Motor neuron (in vitro differentiated cells): ENCODE data around the gene TNIP3. TPM values are rescaled to one million over a fixed set of nuclear protein-coding genes. Genes with fewer than 3 reads are reported as not detected.
A peak's percentile ranks its signal among the peaks of the same experiment; 100 is the strongest.
"Not testable (repeated sequence)": the region's sequence is repeated elsewhere in the genome, so short reads cannot be mapped to it uniquely, and the experiment has no call there.

Source experiments
- ATAC-seq, 8 experiments: fragments of 200-7000 bp; cut with Tn5 transposase; replicated peaks in 6 of 8; 2 replicates each; pipeline ENCODE4 v1.8.0; 2021; ENCODE audit warnings: mild to moderate bottlenecking in 8 of 8, moderate library complexity in 8 of 8
- H3K27ac ChIP-seq, 2 donors: fragments of 250-450 bp; sonication (Bioruptor Pico); 2 replicates each; pipeline ENCODE4 v1.9.0; 2021; ENCODE audit warnings: antibody characterized with exemption in 2 of 2, mild to moderate bottlenecking in 2 of 2, moderate library complexity in 1 of 2
- H3K4me1 ChIP-seq, 2 donors: fragments of 250-450 bp; sonication (Bioruptor Pico); replicated peaks in 1 of 2; 2 replicates each; pipeline ENCODE4 v1.6.1; 2021; ENCODE audit warnings: antibody characterized with exemption in 2 of 2, mild to moderate bottlenecking in 2 of 2, moderate library complexity in 1 of 2
- H3K4me3 ChIP-seq, 5 donors: fragments of 250-450 bp; sonication (Bioruptor Pico); 2 replicates each; pipeline ENCODE4 v1.9.0; 2021; ENCODE audit warnings: antibody characterized with exemption in 5 of 5, mild to moderate bottlenecking in 5 of 5, moderate library complexity in 4 of 5
- WGBS, 10 experiments: fragments of 450-650 bp; shearing (Covaris generic); methylation state at CpG; one replicate each; pipeline ENCODE4 v1.0.0; 2022; 5-methylcytosine and 5-hydroxymethylcytosine counted together
- in situ Hi-C, 9 experiments: fragments of 400-800 bp; cut with MboI; loops; one replicate each; pipeline ENCODE4 v1.15.0; 2021; ENCODE audit warnings: low sequenced_read_pairs in 9 of 9, low pct_unique_long_range_greater_than_20kb in 2 of 9; ENCODE audit not compliant: unreplicated experiment in 9 of 9
- total RNA-seq, 8 experiments: library from RNA; unstranded; fragments of 300-600 nt; gene quantifications; 2 replicates each; pipeline versions ENCODE4 v1.2.3 to v1.2.4, GENCODE V29; 2022

TNIP3 gene
- total RNA-seq, 8 experiments from 2014 or later = 0.17 to 1.2 (median 0.49) TPM; not detected in 2

DNA sequence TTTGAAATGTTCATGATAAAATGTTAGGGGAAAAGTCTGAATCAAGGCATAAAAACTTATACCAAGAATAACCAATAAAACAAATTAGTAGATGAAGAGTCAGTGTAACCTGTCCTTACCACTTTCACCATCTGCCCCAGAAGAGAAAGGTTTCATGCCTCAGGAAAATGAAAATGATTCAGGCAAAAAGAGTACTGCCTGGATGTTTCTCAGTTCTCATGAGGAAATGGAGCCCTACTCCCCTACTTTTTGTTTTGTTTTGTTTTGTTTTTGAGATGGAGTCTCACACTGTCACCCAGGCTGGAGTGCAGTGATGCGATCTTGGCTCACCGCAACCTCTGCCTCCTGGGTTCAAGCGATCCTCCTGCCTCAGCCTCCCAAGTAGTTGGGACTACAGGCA is 7.4 kb upstream of the TNIP3 start:
- H3K27ac ChIP-seq, ATAC-seq, H3K4me3 ChIP-seq, in situ Hi-C loops, H3K4me1 ChIP-seq: not testable (repeated sequence)
- WGBS, 10 experiments = 92 to 100% (median 95%) methylated on average over 2 to 3 of the region's 3 CpGs; no CpG with 5 or more reads in 7 of the 10 experiments

DNA sequence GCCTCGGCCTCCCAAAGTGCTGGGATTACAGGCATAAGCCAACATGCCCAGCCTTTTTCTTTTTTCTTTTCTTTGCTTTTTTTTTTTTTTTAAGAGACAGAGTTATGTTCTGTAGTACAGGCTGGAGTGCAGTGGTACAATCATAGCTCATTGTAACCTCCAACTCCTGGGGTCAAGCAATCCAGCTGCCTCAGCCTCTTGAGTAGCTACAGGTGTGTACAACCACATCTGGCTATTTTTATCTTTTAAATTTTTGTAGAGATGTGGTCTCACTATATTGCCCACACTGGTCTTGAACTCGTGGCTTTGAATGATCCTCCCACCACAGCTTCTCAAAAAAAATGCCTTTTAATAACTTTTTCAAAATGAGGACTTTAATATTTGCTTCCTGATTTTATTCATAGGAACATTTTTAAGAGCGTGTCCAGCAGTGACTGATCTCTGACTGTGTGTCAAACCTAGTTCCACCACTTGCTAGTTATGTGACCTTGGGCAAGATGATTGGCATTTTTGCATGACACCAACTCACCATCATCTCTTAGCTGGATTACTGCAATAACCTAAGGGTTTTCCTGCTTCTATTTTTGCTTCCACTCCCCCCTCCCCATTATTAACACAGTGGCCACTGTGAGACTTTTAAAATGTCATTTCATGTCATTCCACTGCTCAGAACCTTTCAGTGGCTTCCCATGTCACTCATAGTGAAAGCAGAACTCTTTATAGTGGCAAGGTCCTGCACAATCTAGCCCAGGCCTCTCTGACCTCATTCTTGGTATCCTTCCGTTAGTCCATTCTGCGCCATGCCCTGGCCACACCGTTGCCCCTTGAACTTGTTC is 4.5 kb upstream of the TNIP3 start:
- Histone ChIP-seq H3K4me1 (no peaks in the 10 kb centered on the region), H3K4me3 (no peak overlapping the region), H3K27ac (no peak overlapping the region)
- ATAC-seq = no peak
- 71 to 96% (median 76%) methylated on average over 3 to 6 of the region's 6 CpGs; no CpG with 5 or more reads in 1 of the 10 experiments for WGBS, 10 experiments
- in situ Hi-C loops = no loop called here

DNA sequence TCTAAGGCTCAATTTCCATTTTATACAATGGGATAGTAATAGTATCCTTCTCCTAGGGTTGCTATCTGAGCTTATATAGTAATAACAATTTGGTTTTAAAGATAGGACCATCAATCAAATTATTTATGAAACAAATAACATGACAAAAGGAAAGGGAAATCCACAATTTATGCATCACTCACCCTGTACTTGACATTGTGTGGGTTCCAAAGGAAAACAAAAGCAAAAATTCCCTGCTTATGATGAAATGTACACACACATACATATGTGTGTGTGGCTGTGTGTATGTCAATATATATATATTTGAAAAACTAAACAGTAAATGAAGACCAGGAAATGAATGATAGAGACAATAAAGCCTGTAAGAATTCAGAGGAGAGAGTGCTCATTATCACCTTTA is 2.9 kb upstream of the TNIP3 start:
- in situ Hi-C loops = no loop called here
- no peak overlapping the region for H3K27ac ChIP-seq
- H3K4me3 ChIP-seq = no peak overlapping the region
- no peak for ATAC-seq
- no peaks in the 10 kb centered on the region for H3K4me1 ChIP-seq

DNA sequence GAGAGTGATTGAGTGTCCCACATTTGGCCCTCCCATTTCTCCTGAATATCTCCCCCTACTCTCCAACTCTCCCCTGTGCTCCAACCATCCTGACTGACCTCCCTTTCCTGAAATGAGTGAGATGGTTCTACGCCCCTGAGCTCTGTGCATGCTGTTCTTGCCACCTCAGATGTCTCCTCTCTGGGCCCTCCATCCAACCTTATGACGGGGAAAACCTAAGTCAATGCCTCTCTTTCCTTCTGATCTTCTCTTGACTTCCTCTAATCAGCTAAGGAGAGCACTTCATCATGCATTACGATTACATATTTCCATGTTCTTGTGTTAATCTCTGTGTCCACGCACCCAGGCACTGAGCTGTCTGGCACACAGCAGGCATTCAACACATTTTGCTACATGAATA is 1.1 kb upstream of the TNIP3 start:
- ATAC-seq = no peak
- Histone ChIP-seq H3K4me3 (no peak overlapping the region), H3K4me1 (no peaks in the 10 kb centered on the region), H3K27ac (no peak overlapping the region)
- in situ Hi-C loops = no loop called here
- 79 to 100% (median 91%) methylated on average over 1 to 3 of the region's 4 CpGs; no CpG with 5 or more reads in 4 of the 10 experiments for WGBS, 10 experiments

DNA sequence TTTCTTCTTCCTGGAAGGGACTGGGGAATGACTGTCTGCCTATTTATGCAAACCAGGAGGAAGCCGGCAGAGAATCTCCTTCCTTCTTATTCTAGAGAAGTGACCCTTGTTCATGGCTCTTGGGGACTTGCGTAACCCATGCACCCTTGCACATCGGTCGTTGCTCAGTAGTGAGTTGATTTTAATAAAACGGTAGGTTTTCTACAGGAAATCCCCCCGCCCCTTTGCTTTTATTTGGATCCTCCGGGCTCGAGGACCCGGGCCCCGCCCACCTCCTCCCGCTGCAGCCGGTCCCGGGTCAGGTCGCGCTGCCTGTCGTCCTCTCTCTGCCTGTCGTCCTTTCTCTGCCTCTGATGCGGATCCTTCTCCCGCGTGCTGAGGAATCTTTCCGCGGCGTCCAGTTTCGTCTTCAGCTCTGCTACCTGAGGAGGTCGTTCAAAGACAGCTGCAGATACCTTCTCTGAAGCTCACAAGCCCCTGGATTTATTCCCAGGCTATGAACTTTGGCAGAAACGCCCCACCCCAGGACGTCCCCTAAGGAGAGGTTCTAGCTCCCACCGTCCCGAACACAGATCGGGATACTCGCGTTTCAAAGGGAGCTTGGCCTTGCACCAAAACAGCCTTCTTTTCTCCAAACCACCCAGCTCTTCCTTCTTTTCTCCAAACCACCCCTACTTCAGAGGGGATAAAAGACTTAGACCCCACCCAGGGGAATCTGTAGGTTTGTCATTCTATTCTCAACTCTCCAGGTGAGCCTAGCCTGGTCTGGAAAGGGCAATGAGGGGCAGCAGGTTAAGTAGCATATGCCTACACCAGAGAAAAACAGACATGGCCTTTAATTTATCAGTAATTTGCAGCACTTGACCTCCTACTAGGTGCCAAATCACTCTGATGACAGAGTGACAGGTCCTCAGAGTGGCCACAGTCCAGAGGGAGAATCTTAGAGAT is 7.0 kb downstream of the TNIP3 start:
- Histone ChIP-seq H3K4me3 (peak overlapping the region; percentile 30 to 49 (median 41)), H3K27ac (peak overlapping the region in 1 of 2 donors; percentile 46), H3K4me1 (peaks cover 6 to 9% of the 10 kb centered on the region in 2 donors)
- peak; percentile 66 to 95 (median 92) for ATAC-seq
- in situ Hi-C loops = no loop called here
- 0 to 13% (median 4%) methylated on average over 3 to 13 of the region's 32 CpGs; no CpG with 5 or more reads in 3 of the 10 experiments for WGBS, 10 experiments

DNA sequence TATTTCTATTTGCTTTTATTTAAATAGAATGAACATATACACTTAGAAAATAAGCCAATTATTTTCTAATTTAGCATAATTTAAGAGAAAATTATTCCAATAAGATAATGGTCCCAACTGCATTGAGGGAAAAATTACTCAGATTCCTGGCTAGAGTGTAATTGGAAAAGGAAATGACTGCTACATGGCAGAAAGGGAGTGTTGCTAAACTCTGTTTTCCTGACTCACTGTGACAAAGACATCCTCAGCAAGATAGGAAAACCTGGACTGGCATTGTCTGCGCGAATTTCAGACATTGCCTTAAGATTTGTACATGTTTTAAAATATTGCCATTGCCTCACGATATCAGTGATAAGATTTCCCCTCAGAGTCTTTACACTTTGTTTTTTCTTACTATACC is 8.2 kb downstream of the TNIP3 start:
- peak overlapping the region in 3 of 5 donors; percentile 41 to 49 (median 46) for H3K4me3 ChIP-seq
- H3K27ac ChIP-seq = no peak overlapping the region
- in situ Hi-C loops = no loop called here
- peaks cover 6 to 9% of the 10 kb centered on the region in 2 donors for H3K4me1 ChIP-seq
- ATAC-seq = peak in 7 of 8 experiments; percentile 52 to 77 (median 65)
- 11 to 88% (median 57%) methylated on average over 1 to 3 of the region's 3 CpGs for WGBS, 10 experiments

DNA sequence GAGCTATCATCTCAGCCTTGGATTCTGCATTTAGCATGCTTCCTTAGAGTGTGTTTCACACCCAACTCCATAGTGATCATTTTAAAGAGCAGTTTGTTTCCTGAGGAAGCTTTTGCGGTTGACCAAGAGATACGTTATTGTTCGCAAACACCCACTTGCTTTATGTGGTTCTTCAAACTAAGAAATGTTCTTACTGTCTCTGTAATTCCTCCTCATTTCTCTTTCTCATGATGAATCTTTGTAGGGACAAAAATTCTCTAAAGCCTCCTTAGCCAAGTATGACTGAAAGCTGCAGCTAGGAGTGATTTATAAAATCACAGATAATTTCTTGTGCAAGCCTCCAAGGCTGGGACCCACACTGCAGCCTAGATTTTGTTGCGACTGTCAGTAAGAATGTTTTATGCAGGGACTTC is 10.0 kb downstream of the TNIP3 start:
- ATAC-seq = no peak
- in situ Hi-C loops = no loop called here
- Histone ChIP-seq H3K4me3 (no peak overlapping the region), H3K4me1 (peaks cover 6 to 9% of the 10 kb centered on the region in 2 donors), H3K27ac (no peak overlapping the region)
- WGBS, 10 experiments = 92 to 100% (median 100%) methylated on average over 1 to 4 of the region's 4 CpGs

DNA sequence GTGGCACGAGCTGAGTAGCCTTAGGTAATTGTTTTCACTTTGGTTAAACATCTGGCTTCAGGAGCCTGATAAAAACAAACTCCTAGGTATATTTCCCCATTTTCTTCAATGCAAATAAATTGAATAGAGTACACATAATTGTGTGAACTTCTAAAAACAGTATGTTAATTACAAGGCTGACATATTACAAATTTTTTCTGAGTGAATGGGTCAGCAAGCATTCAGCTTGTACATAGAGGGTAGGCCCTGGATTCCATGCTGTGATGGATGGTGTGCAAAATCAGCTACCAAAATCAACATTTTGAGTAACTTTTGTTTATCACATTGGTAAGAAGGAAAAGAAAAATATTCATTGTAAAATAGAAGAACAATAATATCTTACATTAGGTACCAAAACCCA is 12.2 kb downstream of the TNIP3 start:
- in situ Hi-C loops = no loop called here
- peak in 2 of 8 experiments; percentile 52 to 57 for ATAC-seq
- H3K27ac ChIP-seq = no peak overlapping the region
- H3K4me3 ChIP-seq = no peak overlapping the region
- H3K4me1 ChIP-seq = peaks cover 6 to 13% of the 10 kb centered on the region in 2 donors
- 25 to 100% (median 69%) methylated on average over 1 of the region's 1 CpG; no CpG with 5 or more reads in 4 of the 10 experiments for WGBS, 10 experiments

DNA sequence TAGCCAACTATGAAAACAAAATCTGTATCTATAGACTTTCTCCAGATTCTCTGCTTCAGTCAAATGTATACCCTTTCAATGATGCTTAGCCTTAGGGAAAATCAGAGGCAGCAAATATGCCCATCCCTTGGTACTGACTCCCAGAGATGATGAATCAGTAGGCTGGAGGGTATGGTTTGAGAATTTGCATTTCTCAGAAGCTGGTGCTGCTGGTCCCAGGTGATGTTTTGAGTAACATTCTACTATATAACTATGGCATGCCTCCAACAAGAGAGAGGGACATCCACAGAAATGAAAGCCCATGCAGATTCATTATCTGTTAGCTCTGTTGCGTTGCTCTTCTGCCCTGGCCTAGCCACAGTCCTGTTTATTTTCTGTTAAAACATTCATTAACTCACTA is 13.6 kb downstream of the TNIP3 start:
- WGBS, 10 experiments = 80 to 100% (median 80%) methylated on average over 1 of the region's 1 CpG; no CpG with 5 or more reads in 6 of the 10 experiments
- Histone ChIP-seq H3K27ac (no peak overlapping the region), H3K4me1 (peaks cover 0 to 4% of the 10 kb centered on the region in 2 donors), H3K4me3 (no peak overlapping the region)
- no peak for ATAC-seq
- in situ Hi-C loops = no loop called here

DNA sequence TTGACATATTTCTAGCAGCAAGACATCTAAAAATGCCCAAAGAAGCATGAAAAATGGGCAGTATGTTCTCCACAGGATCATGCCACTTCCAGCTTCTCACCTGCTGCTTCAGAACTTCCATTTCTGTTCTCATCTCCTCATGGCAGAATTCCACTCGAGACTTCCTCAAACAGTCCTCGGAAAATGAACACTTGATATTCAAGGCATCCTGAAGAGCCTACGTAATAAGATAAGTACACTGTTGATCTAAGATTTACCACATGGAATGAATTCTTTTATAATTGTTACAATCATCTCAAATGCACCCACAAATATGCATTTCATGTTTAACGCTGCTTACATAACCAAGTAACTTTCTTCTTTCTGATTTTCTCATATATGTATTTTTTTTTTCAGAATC is 14.1 kb downstream of the TNIP3 start:
- Histone ChIP-seq H3K27ac (no peak overlapping the region), H3K4me1 (peaks cover 0 to 4% of the 10 kb centered on the region in 2 donors), H3K4me3 (no peak overlapping the region)
- in situ Hi-C loops = no loop called here
- 60 to 100% (median 92%) methylated on average over 2 to 4 of the region's 4 CpGs for WGBS, 10 experiments
- no peak for ATAC-seq

DNA sequence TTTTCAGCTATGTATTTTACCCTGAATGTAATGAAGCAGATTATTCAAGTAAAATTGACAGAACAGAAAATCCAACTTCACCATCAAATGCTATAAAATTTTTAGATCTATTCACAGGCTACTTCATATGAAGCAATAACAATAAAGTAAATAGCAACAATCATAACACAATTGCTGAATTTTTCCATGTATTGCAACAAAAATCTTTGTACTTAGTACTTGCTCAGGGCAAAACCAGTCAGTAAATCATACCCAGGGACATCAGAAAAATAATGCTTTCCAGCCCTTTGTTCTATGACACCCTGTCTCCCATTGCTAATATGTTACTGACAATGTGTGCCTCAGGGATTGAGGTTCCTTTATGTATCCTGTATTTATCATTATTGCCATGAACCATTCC is 15.5 kb downstream of the TNIP3 start:
- in situ Hi-C loops = no loop called here
- no peak for ATAC-seq
- Histone ChIP-seq H3K4me1 (peaks cover 0 to 4% of the 10 kb centered on the region in 2 donors), H3K4me3 (no peak overlapping the region), H3K27ac (no peak overlapping the region)

DNA sequence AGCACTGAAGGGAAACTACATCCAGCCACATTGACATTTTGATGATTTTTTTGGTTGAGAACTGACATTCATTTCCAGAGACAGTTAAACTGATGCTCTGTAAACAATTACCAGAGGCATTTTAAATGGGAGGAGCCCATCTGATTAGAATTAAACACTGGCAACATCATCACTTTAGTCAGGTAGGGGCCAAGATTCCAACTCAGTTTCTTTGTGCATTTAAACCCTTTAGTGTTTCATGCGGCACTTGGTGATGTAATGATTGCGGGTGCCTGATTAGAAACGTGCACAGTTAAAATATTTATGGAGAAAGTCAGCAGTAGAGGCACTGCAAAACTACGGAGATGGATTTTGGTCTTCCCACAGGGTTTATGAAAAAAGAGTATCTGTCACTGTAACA is 16.1 kb downstream of the TNIP3 start:
- in situ Hi-C loops = no loop called here

DNA sequence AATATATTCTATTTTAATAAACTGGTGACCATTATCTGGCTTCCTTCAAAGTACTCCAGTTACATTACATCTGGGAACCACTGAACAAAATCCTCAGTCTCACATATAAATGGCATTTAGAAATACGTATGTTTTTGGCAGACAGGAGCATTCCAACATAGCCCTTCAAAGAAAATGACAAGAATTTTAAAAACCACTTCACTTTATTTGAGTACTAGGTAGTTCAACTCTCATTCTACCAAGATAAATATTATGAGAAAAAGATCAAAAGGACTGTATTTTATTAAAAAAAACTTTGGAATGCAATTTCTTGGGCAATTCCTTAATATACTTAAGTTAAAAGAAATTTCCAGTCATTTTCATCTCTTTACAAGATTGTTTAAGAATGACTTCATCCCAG is 17.6 kb downstream of the TNIP3 start:
- no peak overlapping the region for H3K27ac ChIP-seq
- no peak for ATAC-seq
- in situ Hi-C loops = no loop called here
- no peak overlapping the region for H3K4me3 ChIP-seq
- H3K4me1 ChIP-seq = peaks cover 0 to 4% of the 10 kb centered on the region in 2 donors
- 25 to 100% (median 87%) methylated on average over 1 of the region's 1 CpG for WGBS, 10 experiments

More for the DNA sequence above, 16.1 kb downstream of the TNIP3 start:
- no peak for ATAC-seq
- H3K27ac ChIP-seq = no peak overlapping the region
- no peak overlapping the region for H3K4me3 ChIP-seq
- H3K4me1 ChIP-seq = peaks cover 0 to 4% of the 10 kb centered on the region in 2 donors
- WGBS, 10 experiments = 0 to 90% (median 37%) methylated on average over 1 to 4 of the region's 4 CpGs; no CpG with 5 or more reads in 4 of the 10 experiments
